ENCODE data around the gene KIF24. TPM values are rescaled to one million over a fixed set of nuclear protein-coding genes. Genes with fewer than 3 reads are reported as not detected.

The KIF24 gene
- total RNA-seq, 1 experiment from 2014 or later = 5.8 TPM

DNA sequence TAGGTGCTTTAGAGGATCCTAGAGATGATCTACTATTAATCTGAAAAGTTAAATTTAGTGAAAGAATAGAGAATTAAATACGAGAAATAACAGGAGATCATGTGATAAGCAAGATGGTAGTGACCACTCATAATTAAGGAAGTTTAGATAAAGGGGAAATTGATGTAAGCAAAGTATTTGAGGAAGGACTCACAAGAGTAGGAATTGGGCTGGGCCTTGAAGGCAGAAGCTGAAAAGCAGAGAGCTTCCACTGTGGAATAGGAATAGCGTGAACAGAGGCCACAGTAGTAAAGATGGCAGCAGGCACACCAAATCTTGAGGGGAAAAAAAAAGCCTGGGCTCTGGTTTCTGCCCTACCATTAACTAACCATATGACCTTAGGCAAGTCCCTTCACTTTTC, 38.0 kb downstream of the KIF24 start:
- ATAC-seq = no peak
- ChIA-PET RAD21 (ENCODE audit: low non-redundant PET in 1 of 2, low total read pairs in 2 of 2, uncharacterized antibody in 2 of 2, unreplicated experiment in 2 of 2) (no interaction called here), CTCF (no interaction called here), POLR2A (no interaction called here)
- peaks cover 0 to 4% of the 10 kb centered on the region in 2 experiments; a peak in 1 of 4 replicates for H3K36me3 ChIP-seq (ENCODE audit: control insufficient read depth in 1 of 2, insufficient read depth in 2 of 2, low read length in 2 of 2)
- H3K4me2 ChIP-seq (ENCODE audit: low read length) = no peak overlapping the region
- H3K4me1 ChIP-seq (ENCODE audit: control insufficient read depth in 1 of 2, insufficient read depth in 2 of 2, low read length in 2 of 2) = no peaks in the 10 kb centered on the region
- no peak for DNase-seq (ENCODE audit: low read depth, low spot score)
- H3K9ac ChIP-seq (ENCODE audit: low read length) = no peak overlapping the region
- H3K4me3 ChIP-seq (replicated peaks in 1 of 2; ENCODE audit: low read depth in 1 of 2, low read length in 2 of 2) = no peak overlapping the region
- H3K27ac ChIP-seq (ENCODE audit: low read depth, low read length) = no peak overlapping the region
- no peaks in the 10 kb centered on the region for H4K20me1 ChIP-seq (ENCODE audit: insufficient read depth)
- no peak for TF ChIP-seq CBX3 (IDR thresholded peaks at IDR 0.05; ENCODE audit: low read depth)
- no peak for TF ChIP-seq SRF (IDR thresholded peaks at IDR 0.05; ENCODE audit: low read depth)
- TF ChIP-seq EZH2phosphoT487 (IDR thresholded peaks at IDR 0.05; ENCODE audit: borderline replicate concordance) = no peak
- no peak for TF ChIP-seq EGR1 (IDR thresholded peaks at IDR 0.05; ENCODE audit: low read depth)
- TF ChIP-seq, protein P1, sequence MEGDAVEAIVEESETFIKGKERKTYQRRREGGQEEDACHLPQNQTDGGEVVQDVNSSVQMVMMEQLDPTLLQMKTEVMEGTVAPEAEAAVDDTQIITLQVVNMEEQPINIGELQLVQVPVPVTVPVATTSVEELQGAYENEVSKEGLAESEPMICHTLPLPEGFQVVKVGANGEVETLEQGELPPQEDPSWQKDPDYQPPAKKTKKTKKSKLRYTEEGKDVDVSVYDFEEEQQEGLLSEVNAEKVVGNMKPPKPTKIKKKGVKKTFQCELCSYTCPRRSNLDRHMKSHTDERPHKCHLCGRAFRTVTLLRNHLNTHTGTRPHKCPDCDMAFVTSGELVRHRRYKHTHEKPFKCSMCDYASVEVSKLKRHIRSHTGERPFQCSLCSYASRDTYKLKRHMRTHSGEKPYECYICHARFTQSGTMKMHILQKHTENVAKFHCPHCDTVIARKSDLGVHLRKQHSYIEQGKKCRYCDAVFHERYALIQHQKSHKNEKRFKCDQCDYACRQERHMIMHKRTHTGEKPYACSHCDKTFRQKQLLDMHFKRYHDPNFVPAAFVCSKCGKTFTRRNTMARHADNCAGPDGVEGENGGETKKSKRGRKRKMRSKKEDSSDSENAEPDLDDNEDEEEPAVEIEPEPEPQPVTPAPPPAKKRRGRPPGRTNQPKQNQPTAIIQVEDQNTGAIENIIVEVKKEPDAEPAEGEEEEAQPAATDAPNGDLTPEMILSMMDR (IDR thresholded peaks at IDR 0.05 in 2 of 3, conservative IDR thresholded peaks at IDR 0.05 in 1 of 3; ENCODE audit: borderline replicate concordance in 1 of 3, insufficient read depth in 1 of 3, low read depth in 2 of 3, low read length in 2 of 3) = no peak
- TF ChIP-seq, protein P2, sequence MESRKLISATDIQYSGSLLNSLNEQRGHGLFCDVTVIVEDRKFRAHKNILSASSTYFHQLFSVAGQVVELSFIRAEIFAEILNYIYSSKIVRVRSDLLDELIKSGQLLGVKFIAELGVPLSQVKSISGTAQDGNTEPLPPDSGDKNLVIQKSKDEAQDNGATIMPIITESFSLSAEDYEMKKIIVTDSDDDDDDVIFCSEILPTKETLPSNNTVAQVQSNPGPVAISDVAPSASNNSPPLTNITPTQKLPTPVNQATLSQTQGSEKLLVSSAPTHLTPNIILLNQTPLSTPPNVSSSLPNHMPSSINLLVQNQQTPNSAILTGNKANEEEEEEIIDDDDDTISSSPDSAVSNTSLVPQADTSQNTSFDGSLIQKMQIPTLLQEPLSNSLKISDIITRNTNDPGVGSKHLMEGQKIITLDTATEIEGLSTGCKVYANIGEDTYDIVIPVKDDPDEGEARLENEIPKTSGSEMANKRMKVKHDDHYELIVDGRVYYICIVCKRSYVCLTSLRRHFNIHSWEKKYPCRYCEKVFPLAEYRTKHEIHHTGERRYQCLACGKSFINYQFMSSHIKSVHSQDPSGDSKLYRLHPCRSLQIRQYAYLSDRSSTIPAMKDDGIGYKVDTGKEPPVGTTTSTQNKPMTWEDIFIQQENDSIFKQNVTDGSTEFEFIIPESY (IDR thresholded peaks at IDR 0.05; ENCODE audit: extremely low read depth, insufficient replicate concordance, low read length) = no peak
- no peak for TF ChIP-seq YY1 (IDR thresholded peaks at IDR 0.05; ENCODE audit: extremely low read depth, insufficient replicate concordance, low read depth, low read length)
- no peak for TF ChIP-seq RAD21 (IDR thresholded peaks at IDR 0.05; ENCODE audit: low read depth)
- TF ChIP-seq JUND (IDR thresholded peaks at IDR 0.05) = no peak
- TF ChIP-seq, protein P3, sequence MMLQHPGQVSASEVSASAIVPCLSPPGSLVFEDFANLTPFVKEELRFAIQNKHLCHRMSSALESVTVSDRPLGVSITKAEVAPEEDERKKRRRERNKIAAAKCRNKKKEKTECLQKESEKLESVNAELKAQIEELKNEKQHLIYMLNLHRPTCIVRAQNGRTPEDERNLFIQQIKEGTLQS (IDR thresholded peaks at IDR 0.05) = no peak
- TF ChIP-seq POLR2A (IDR thresholded peaks at IDR 0.05; ENCODE audit: borderline replicate concordance, extremely low read depth, insufficient read depth, insufficient read length) = no peak
- no peak for TF ChIP-seq ELF1 (IDR thresholded peaks at IDR 0.05; ENCODE audit: borderline replicate concordance, low read depth)
- TF ChIP-seq SP1 (IDR thresholded peaks at IDR 0.05; ENCODE audit: low read depth) = no peak
- TF ChIP-seq POLR2AphosphoS5 (IDR thresholded peaks at IDR 0.05; ENCODE audit: low read depth, low read length) = no peak
- H3K27me3 ChIP-seq (ENCODE audit: insufficient read depth, low read length) = no peaks in the 10 kb centered on the region
- no peaks in the 10 kb centered on the region for H3K79me2 ChIP-seq (ENCODE audit: insufficient read depth, low read length)
- no peak overlapping the region for H2AFZ ChIP-seq (ENCODE audit: low read depth, low read length, poor library complexity, severe bottlenecking)
- H3K9me3 ChIP-seq (ENCODE audit: control insufficient read depth in 1 of 2, insufficient read depth in 1 of 2, low read depth in 1 of 2, low read length in 2 of 2) = no peaks in the 10 kb centered on the region
- BruUV-seq (replicated peaks) = no TSS peak
- no peaks in the 10 kb centered on the region for H3K9me2 ChIP-seq (ENCODE audit: insufficient read depth)
- intact Hi-C loops (cut with micrococcal nuclease) = no loop called here

Measured in HCT116 (cell line).